GM19452 (cell line): ENCODE results near the gene FCGBP.

Experiments
- ATAC-seq: cut with Tn5 transposase; IDR thresholded peaks from one replicate; pipeline ENCODE4 v1.9.1; 2021; ENCODE audit not compliant: unreplicated experiment

FCGBP gene

GRCh38 chr19:39949026-39949747 lies 14.8 kb upstream of the FCGBP start:
- ATAC-seq: no peak

GRCh38 chr19:39946532-39946931 lies 12.1 kb upstream of the FCGBP start:
- ATAC-seq: no peak

GRCh38 chr19:39943586-39943985 lies 9.2 kb upstream of the FCGBP start:
- ATAC-seq: no peak

GRCh38 chr19:39942366-39942730 lies 7.9 kb upstream of the FCGBP start:
- no peak for ATAC-seq

- peak; percentile 63 for ATAC-seq
Observed at GRCh38 chr19:39941615-39942365, 7.4 kb upstream of the FCGBP start.

- no peak for ATAC-seq
Observed at GRCh38 chr19:39941151-39941550, 6.7 kb upstream of the FCGBP start.

- no peak for ATAC-seq
Observed at GRCh38 chr19:39940221-39940833, 5.9 kb upstream of the FCGBP start.

- no peak for ATAC-seq
Observed at GRCh38 chr19:39939556-39939955, 5.1 kb upstream of the FCGBP start.

GRCh38 chr19:39937787-39938186 lies 3.4 kb upstream of the FCGBP start:
- ATAC-seq: no peak

- ATAC-seq: no peak
Observed at GRCh38 chr19:39937094-39937720, 2.8 kb upstream of the FCGBP start.

GRCh38 chr19:39936622-39937021 lies 2.2 kb upstream of the FCGBP start:
- ATAC-seq: no peak

- no peak for ATAC-seq
Observed at GRCh38 chr19:39936020-39936419, 1.6 kb upstream of the FCGBP start.

GRCh38 chr19:39935364-39935661 lies 879 bp upstream of the FCGBP start:
- no peak for ATAC-seq

- ATAC-seq: no peak
Observed at GRCh38 chr19:39929750-39930149, 4.7 kb downstream of the FCGBP start.

GRCh38 chr19:39928357-39928725 lies 6.1 kb downstream of the FCGBP start:
- ATAC-seq: no peak

- no peak for ATAC-seq
Observed at GRCh38 chr19:39927524-39928356, 6.7 kb downstream of the FCGBP start.

- no peak for ATAC-seq
Observed at GRCh38 chr19:39927076-39927475, 7.4 kb downstream of the FCGBP start.

- ATAC-seq: no peak
Observed at GRCh38 chr19:39926170-39926760, 8.2 kb downstream of the FCGBP start.

- no peak for ATAC-seq
Observed at GRCh38 chr19:39924952-39925351, 9.5 kb downstream of the FCGBP start.

GRCh38 chr19:39924389-39924788 lies 10.0 kb downstream of the FCGBP start:
- ATAC-seq: no peak

- ATAC-seq: no peak
Observed at GRCh38 chr19:39923862-39924261, 10.6 kb downstream of the FCGBP start.
